ENCODE results near the gene RND2. TPM values are rescaled to one million over a fixed set of nuclear protein-coding genes. Genes with fewer than 3 reads are reported as not detected.

Gene RND2
- total and polyA plus RNA-seq, 2 of the 13 experiments (the other 11 are each of a cell fraction or from before 2014, with no cell fraction given) = 0.05 to 0.11 TPM

DNA sequence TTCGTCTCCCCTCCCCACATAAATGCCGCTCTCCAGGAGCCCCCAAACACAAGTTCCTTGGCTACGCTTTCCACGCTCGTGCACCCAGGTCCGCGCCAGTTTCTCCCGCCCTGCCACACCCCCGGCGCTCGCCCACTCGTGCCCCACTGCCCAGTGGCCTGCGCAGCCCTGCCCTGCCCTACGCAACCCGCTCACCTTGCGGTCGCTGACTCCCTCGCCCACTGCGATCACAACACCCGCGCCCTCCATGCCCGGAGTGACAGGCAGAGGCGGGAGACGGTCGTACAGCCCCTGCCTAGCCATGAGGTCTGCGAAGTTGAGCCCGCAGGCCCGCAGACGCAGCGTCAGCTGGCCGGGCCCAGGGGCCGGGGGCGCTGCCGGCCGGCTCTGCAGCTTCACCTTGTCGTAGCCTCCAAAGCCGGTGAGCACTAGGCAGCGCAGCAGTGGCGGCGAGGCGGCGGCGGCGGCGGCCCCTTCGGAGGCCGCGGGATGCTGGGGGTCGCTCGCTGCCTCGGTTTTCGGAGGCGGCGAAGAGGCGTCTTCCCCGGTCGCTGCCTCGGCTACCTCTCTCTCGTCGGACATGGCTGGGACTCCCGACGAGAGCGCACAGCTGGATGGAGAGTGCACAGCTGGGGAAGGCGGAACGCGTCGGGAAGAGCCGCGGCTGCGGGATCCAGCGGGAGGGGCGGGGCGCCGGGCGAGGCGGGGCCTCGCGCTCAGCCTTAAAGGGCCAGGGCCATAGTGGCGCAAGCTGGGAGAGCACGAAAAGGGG, 3.1 kb upstream of the RND2 start, which contains the start of gene VAT1 (continued):
- TF ChIP-seq, protein P1, sequence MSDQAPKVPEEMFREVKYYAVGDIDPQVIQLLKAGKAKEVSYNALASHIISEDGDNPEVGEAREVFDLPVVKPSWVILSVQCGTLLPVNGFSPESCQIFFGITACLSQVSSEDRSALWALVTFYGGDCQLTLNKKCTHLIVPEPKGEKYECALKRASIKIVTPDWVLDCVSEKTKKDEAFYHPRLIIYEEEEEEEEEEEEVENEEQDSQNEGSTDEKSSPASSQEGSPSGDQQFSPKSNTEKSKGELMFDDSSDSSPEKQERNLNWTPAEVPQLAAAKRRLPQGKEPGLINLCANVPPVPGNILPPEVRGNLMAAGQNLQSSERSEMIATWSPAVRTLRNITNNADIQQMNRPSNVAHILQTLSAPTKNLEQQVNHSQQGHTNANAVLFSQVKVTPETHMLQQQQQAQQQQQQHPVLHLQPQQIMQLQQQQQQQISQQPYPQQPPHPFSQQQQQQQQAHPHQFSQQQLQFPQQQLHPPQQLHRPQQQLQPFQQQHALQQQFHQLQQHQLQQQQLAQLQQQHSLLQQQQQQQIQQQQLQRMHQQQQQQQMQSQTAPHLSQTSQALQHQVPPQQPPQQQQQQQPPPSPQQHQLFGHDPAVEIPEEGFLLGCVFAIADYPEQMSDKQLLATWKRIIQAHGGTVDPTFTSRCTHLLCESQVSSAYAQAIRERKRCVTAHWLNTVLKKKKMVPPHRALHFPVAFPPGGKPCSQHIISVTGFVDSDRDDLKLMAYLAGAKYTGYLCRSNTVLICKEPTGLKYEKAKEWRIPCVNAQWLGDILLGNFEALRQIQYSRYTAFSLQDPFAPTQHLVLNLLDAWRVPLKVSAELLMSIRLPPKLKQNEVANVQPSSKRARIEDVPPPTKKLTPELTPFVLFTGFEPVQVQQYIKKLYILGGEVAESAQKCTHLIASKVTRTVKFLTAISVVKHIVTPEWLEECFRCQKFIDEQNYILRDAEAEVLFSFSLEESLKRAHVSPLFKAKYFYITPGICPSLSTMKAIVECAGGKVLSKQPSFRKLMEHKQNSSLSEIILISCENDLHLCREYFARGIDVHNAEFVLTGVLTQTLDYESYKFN (CRISPR knock-in tag; conservative IDR thresholded peaks at IDR 0.05) = peak; percentile 66
- TF ChIP-seq, protein P2, sequence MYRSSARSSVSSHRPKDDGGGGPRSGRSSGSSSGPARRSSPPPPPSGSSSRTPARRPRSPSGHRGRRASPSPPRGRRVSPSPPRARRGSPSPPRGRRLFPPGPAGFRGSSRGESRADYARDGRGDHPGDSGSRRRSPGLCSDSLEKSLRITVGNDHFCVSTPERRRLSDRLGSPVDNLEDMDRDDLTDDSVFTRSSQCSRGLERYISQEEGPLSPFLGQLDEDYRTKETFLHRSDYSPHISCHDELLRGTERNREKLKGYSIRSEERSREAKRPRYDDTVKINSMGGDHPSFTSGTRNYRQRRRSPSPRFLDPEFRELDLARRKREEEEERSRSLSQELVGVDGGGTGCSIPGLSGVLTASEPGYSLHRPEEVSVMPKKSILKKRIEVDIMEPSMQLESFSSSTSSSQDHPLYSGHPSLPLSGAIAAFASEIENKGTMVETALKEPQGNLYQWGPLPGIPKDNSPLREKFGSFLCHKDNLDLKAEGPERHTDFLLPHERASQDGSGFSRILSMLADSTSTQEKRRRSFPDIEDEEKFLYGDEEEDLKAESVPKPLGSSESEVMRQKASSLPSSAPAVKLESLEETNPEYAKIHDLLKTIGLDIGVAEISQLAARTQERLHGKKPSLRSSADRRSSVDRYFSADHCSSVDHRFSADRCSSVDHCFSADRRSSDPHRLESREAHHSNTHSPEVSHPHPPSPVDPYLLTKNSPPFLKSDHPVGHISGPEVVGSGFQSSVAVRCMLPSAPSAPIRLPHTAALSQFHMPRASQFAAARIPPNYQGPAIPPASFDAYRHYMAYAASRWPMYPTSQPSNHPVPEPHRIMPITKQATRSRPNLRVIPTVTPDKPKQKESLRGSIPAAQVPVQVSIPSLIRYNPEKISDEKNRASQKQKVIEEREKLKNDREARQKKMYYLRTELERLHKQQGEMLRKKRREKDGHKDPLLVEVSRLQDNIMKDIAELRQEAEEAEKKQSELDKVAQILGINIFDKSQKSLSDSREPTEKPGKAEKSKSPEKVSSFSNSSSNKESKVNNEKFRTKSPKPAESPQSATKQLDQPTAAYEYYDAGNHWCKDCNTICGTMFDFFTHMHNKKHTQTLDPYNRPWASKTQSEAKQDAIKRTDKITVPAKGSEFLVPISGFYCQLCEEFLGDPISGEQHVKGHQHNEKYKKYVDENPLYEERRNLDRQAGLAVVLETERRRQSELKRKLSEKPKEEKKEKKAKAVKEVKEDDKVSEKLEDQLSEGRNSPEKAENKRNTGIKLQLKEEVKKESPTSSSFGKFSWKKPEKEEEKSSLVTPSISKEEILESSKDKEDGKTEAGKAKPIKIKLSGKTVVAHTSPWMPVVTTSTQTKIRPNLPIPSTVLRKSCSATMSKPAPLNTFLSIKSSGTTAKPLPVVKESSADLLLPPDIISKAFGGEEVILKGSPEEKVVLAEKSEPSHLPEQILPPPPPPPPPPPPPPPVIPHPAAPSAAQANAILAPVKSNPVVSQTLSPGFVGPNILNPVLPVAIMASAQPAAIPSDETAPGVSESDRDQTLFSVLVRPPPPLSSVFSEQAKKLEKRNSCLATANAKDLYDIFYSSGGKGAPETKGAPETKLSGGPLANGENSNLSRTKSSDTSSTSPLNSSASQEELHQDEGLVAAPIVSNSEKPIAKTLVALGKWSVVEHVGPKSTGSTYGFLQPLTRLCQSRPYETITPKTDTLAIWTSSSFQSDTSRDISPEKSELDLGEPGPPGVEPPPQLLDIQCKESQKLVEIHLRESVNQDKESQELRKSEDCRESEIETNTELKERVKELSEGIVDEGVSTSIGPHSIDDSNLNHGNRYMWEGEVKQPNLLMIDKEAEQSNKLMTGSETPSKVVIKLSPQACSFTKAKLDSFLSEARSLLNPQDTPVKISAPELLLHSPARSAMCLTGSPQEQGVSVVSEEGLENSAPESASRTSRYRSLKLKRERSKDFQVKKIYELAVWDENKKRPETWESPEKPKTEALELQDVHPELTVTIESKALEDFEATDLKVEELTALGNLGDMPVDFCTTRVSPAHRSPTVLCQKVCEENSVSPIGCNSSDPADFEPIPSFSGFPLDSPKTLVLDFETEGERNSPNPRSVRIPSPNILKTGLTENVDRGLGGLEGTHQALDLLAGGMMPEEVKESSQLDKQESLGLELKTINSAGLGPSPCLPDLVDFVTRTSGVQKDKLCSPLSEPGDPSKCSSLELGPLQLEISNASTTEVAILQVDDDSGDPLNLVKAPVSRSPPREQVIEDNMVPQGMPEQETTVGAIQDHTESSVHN (CRISPR knock-in tag; IDR thresholded peaks at IDR 0.05) = peak; percentile 98
- TF ChIP-seq ZNF337 (CRISPR knock-in tag; IDR thresholded peaks at IDR 0.05; ENCODE audit: borderline replicate concordance, low read depth) (no peak), ZNF772 (CRISPR knock-in tag; IDR thresholded peaks at IDR 0.05) (peak; percentile 36; the same call in 1 of the 2 replicates), HOXA3 (CRISPR knock-in tag; IDR thresholded peaks at IDR 0.05) (peak; percentile 46; the same call in 1 of the 2 replicates), SNAPC2 (CRISPR knock-in tag; IDR thresholded peaks at IDR 0.05) (peak; percentile 98), DNMT1 (CRISPR knock-in tag; IDR thresholded peaks at IDR 0.05) (peak; percentile 71; the same call in 1 of the 2 replicates), THYN1 (CRISPR knock-in tag; IDR thresholded peaks at IDR 0.05; ENCODE audit: borderline replicate concordance, low read depth) (peak; percentile 55; the same call in 1 of the 2 replicates), GATA4 (IDR thresholded peaks at IDR 0.05; ENCODE audit: borderline replicate concordance, low read depth) (no peak), ZNF451 (CRISPR knock-in tag; IDR thresholded peaks at IDR 0.05) (peak; percentile 73; the same call in 1 of the 2 replicates), HOXA5 (CRISPR knock-in tag; IDR thresholded peaks at IDR 0.05) (no peak; the same call in none of the 2 replicates)
- TF ChIP-seq, protein P3, sequence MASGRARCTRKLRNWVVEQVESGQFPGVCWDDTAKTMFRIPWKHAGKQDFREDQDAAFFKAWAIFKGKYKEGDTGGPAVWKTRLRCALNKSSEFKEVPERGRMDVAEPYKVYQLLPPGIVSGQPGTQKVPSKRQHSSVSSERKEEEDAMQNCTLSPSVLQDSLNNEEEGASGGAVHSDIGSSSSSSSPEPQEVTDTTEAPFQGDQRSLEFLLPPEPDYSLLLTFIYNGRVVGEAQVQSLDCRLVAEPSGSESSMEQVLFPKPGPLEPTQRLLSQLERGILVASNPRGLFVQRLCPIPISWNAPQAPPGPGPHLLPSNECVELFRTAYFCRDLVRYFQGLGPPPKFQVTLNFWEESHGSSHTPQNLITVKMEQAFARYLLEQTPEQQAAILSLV (CRISPR knock-in tag; IDR thresholded peaks at IDR 0.05; ENCODE audit: borderline replicate concordance) = peak; percentile 69; the same call in 1 of the 2 replicates
- TF ChIP-seq, protein P4, sequence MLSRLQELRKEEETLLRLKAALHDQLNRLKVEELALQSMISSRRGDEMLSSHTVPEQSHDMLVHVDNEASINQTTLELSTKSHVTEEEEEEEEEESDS (CRISPR knock-in tag; IDR thresholded peaks at IDR 0.05; ENCODE audit: borderline replicate concordance) = no peak
- TF ChIP-seq, protein P5, sequence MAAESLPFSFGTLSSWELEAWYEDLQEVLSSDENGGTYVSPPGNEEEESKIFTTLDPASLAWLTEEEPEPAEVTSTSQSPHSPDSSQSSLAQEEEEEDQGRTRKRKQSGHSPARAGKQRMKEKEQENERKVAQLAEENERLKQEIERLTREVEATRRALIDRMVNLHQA (CRISPR knock-in tag; IDR thresholded peaks at IDR 0.05) = no peak

Measured in HepG2 (cell line).